HEK293 (cell line): ENCODE measurements around the gene VPS37C.

Source experiments
- SETDB1 ChIP-seq: IDR thresholded peaks from one replicate; pipeline ENCODE4 v1.6.1; 2017; ENCODE audit warnings: mild to moderate bottlenecking, low read length, moderate library complexity, mixed read lengths; ENCODE audit not compliant: insufficient read length
- TCF7L2 ChIP-seq: IDR thresholded peaks from 2 replicates; pipeline ENCODE4 v1.6.1; 2011; ENCODE audit warnings: low read depth, mild to moderate bottlenecking, inconsistent platforms, low read length, moderate library complexity, borderline replicate concordance
- ZNF416 ChIP-seq: fragments of 450-650 bp; formaldehyde crosslinking; IDR thresholded peaks from 2 replicates; pipeline ENCODE4 v1.5.1; 2016; ENCODE audit warnings: missing biosample characterization, missing genetic modification characterization

- no peak for TF ChIP-seq SETDB1
- no peak for TF ChIP-seq ZNF416 (tag by site-specific recombination)
- TF ChIP-seq TCF7L2: no peak
These were observed 28.1 kb downstream of the VPS37C start for GRCh38 chr11:61133145-61133544.
